Measurements from ENCODE around the gene REPS2.

The REPS2 gene

DNA sequence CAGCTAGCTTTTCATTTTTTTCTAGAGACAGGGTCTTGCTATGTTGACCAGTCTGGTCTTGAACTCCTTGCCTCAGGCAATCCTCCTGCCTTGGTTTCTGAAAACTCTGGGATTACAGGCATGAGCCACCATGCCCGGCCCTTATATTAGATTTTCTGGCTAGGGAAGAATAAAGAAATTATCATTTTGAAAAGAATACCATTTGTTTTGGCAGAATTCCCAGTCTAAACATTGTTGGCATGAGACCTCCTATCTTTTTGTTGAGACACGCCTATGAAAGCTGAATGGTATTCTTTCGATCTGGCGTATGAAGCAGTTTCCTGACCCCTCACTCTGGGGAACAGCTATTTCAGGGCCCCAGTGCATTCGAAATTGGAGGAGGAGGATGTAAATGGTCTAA is 107.0 kb downstream of the REPS2 start:
- TF ChIP-seq, protein P1, sequence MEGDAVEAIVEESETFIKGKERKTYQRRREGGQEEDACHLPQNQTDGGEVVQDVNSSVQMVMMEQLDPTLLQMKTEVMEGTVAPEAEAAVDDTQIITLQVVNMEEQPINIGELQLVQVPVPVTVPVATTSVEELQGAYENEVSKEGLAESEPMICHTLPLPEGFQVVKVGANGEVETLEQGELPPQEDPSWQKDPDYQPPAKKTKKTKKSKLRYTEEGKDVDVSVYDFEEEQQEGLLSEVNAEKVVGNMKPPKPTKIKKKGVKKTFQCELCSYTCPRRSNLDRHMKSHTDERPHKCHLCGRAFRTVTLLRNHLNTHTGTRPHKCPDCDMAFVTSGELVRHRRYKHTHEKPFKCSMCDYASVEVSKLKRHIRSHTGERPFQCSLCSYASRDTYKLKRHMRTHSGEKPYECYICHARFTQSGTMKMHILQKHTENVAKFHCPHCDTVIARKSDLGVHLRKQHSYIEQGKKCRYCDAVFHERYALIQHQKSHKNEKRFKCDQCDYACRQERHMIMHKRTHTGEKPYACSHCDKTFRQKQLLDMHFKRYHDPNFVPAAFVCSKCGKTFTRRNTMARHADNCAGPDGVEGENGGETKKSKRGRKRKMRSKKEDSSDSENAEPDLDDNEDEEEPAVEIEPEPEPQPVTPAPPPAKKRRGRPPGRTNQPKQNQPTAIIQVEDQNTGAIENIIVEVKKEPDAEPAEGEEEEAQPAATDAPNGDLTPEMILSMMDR (IDR thresholded peaks at IDR 0.05; ENCODE audit: control extremely low read depth, extremely low read depth, low read depth, missing control alignments), result no peak
- CTCF ChIA-PET, result interaction anchor here (0.9 to 1.4 kb wide), 2 partner anchors 9 to 170 kb away, joined by 3 read pairs; no protein-coding TSS in a partner anchor
- POLR2A ChIA-PET, result no interaction called here
- DNase-seq (ENCODE audit: extremely low spot score), result no peak

GRCh38 chrX:17056868-17057608 is 110.6 kb downstream of the REPS2 start:
- no peak for DNase-seq (ENCODE audit: extremely low spot score)
- TF ChIP-seq, protein P1 (IDR thresholded peaks at IDR 0.05; ENCODE audit: control extremely low read depth, extremely low read depth, low read depth, missing control alignments), result no peak
- CTCF ChIA-PET, result interaction anchor here (0.6 kb wide), 1 partner anchor 10 kb away, joined by 3 read pairs; no protein-coding TSS in a partner anchor
- POLR2A ChIA-PET, result no interaction called here

- TF ChIP-seq, protein P1 (IDR thresholded peaks at IDR 0.05; ENCODE audit: control extremely low read depth, extremely low read depth, low read depth, missing control alignments), result no peak
- ChIA-PET CTCF (interaction anchor here (0.8 to 1.5 kb wide), 4 partner anchors 8 to 235 kb away, joined by 3 to 4 read pairs (median 4); no protein-coding TSS in a partner anchor), POLR2A (no interaction called here)
- no peak for DNase-seq (ENCODE audit: extremely low spot score)
Measured at GRCh38 chrX:17062065-17062464, 115.6 kb downstream of the REPS2 start.

DNA sequence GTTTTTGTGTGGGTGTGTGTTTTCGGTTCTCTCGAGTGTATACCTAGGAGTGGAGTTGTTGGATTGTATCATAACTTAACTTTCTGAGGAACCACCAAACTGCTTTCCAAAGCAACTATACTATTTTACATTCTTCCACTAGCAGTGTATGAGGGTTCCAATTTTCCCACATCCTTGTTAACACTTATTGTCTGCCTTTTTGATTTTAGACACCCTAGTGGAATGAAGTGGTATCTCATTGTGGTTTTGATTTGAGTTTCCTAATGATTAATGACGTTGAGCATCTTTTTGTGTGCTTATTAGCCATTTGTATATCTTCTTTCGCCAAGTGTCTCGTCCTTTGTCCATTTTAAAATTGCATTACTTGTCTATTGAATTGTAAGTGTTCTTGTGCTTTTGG is 118.6 kb downstream of the REPS2 start:
- ChIA-PET POLR2A (no interaction called here), CTCF (no interaction called here)
- TF ChIP-seq, protein P1 (IDR thresholded peaks at IDR 0.05; ENCODE audit: control extremely low read depth, extremely low read depth, low read depth, missing control alignments), result no peak
- no peak for DNase-seq (ENCODE audit: extremely low spot score)

- ChIA-PET POLR2A (no interaction called here), CTCF (no interaction called here)
- DNase-seq (ENCODE audit: extremely low spot score), result no peak
- TF ChIP-seq, protein P1 (IDR thresholded peaks at IDR 0.05; ENCODE audit: control extremely low read depth, extremely low read depth, low read depth, missing control alignments), result no peak
Measured at GRCh38 chrX:17067534-17067933, 121.1 kb downstream of the REPS2 start.

GRCh38 chrX:17072301-17072700 is 125.8 kb downstream of the REPS2 start:
- DNase-seq (ENCODE audit: extremely low spot score), result no peak
- TF ChIP-seq, protein P1 (IDR thresholded peaks at IDR 0.05; ENCODE audit: control extremely low read depth, extremely low read depth, low read depth, missing control alignments), result no peak
- CTCF ChIA-PET, result no interaction called here
- POLR2A ChIA-PET, result no interaction called here
